ENCODE results near the gene LIN37. TPM values are rescaled to one million over a fixed set of nuclear protein-coding genes. Genes with fewer than 3 reads are reported as not detected.

Gene LIN37
- total RNA-seq, 6 experiments from 2014 or later = 3.2 to 8.2 (median 4.9) TPM

DNA sequence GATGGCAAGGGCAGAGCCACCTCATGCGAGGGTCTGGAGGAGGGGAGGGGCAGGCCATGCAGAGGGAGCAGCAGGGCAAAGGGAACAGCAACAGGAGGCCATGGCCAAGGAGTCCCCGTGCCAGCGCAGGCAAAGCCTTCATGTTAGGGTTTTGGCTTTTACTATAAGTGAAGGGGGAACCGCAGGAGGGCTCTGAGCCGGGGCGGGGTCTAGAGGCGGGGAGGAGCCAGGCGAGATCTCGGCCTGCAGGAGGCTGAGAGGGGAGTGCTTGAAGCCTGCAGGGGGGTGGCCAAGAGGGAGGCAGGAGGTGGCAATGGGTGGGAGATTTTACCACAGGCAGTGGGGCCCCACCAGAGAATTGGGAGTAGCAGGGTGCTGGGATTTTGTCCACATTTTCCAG lies 33.3 kb downstream of the LIN37 start:
- H3K4me3 ChIP-seq = no peak overlapping the region
- ATAC-seq (no peak), DNase-seq (no peak)
- no peaks in the 10 kb centered on the region for H3K36me3 ChIP-seq
- TF ChIP-seq CTCF (IDR thresholded peaks at IDR 0.05) (no peak), POLR2A (IDR thresholded peaks at IDR 0.05) (no peak)
- no peaks in the 10 kb centered on the region for H3K27me3 ChIP-seq
- WGBS (ENCODE audit: insufficient coverage, low coverage, low lambda C conversion rate, missing lambda C conversion rate) = 96% methylated on average over 7 of the region's 9 CpGs
- no peaks in the 10 kb centered on the region for H3K4me1 ChIP-seq
- intact Hi-C loops (cut with DNase I) = no loop called here
- no peaks in the 10 kb centered on the region for H3K9me3 ChIP-seq
- H3K27ac ChIP-seq = no peak overlapping the region

- Histone ChIP-seq H3K36me3 (no peaks in the 10 kb centered on the region), H3K4me3 (no peak overlapping the region), H3K9me3 (no peaks in the 10 kb centered on the region), H3K27ac (no peak overlapping the region), H3K27me3 (no peaks in the 10 kb centered on the region), H3K4me1 (no peaks in the 10 kb centered on the region)
- WGBS (ENCODE audit: insufficient coverage, low coverage, low lambda C conversion rate, missing lambda C conversion rate) = 90% methylated on average over 2 of the region's 12 CpGs
- no peak for TF ChIP-seq CTCF (IDR thresholded peaks at IDR 0.05)
- TF ChIP-seq POLR2A (IDR thresholded peaks at IDR 0.05) = no peak
- DNase-seq = peak in 1 of 3 donors; percentile 45
- no peak for ATAC-seq
- intact Hi-C loops (cut with DNase I) = no loop called here
These were observed 34.2 kb downstream of the LIN37 start for GRCh38 chr19:35782589-35782988.

DNA sequence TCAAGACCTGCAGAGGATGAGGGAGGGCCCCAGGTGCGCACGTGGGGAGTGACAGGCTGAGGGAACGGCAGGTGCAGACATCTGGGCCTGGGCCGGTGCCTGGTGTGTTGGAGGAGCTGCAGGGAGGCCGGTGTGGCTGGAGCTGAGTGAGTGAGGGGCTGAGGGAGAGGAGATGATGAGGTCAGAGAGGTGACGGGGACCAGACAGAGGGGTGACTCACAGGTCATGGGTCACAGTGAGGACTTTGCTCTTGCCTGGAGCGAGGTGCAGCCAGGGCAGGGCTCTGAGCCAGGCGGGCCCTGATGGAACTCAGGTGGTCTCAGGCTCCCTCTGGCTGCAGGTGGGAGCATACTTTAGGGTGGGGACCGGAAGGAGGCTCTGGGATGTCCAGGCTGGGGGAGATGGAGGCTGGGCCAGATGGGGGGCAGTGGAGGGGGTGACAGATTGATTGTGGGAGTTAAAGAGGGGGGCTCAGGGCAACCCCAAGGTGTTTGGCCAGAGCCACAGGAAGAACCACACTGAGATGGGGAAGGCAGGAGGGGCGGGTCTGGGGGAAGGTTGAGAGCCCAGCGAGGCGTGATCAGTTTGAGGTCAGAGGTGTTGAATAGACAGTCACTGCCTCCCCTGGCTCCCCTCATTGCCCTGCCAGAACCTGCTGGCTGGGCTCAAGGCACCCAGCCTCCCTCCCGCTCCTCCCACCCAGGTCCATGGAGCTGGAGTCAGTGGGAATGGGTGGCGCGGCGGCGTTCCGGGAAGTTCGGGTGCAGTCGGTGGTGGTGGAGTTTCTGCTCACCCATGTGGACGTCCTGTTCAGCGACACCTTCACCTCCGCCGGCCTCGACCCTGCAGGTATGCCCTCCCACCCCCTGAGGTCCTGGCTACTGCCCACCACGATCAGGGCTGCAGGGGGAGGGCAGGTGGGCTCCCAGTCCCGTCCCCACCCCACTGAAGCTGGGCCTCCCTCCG lies 35.4 kb downstream of the LIN37 start:
- Histone ChIP-seq H3K9me3 (no peaks in the 10 kb centered on the region), H3K27ac (no peak overlapping the region), H3K27me3 (no peaks in the 10 kb centered on the region), H3K4me3 (no peak overlapping the region), H3K36me3 (no peaks in the 10 kb centered on the region), H3K4me1 (no peaks in the 10 kb centered on the region)
- DNase-seq (no peak), ATAC-seq (peak in 2 of 4 donors; percentile 27 to 79)
- 87% methylated on average over 6 of the region's 28 CpGs for WGBS (ENCODE audit: insufficient coverage, low coverage, low lambda C conversion rate, missing lambda C conversion rate)
- TF ChIP-seq CTCF (IDR thresholded peaks at IDR 0.05) (no peak), POLR2A (IDR thresholded peaks at IDR 0.05) (no peak)
- intact Hi-C loops (cut with DNase I) = no loop called here

DNA sequence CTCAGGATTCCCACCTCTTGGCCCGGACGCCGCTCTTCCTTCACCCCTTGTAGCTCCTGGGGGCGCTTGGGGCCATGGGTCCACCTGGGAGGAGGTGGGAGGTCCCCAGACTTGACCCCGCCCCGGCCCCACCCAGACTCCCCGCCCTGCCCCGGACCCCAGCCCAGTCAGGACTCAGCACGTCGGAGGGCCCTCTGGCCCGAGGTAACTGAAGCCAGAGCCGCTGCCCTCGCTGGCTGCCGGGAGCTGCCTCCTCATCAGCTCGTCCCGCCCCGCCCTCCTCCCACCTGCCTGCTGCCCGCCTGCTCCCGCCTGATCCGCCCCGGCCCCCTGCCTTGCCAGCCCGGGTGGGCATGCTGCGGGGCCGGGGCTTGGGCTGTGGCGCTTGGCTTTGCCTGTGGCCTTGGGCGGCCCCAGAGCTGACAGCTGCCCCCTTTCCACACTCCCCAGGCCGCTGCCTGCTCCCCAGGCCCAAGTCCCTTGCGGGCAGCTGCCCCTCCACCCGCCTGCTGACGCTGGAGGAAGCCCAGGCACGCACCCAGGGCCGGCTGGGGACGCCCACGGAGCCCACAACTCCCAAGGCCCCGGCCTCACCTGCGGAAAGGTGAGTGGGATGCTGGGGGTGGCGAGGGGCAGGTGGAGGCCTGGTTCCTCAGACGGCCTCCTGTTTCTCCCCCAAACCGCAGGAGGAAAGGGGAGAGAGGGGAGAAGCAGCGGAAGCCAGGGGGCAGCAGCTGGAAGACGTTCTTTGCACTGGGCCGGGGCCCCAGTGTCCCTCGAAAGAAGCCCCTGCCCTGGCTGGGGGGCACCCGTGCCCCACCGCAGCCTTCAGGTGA lies 36.3 kb downstream of the LIN37 start:
- no peaks in the 10 kb centered on the region for H3K36me3 ChIP-seq
- no peak for DNase-seq
- no peak overlapping the region for H3K4me3 ChIP-seq
- no peak for ATAC-seq
- no peaks in the 10 kb centered on the region for H3K4me1 ChIP-seq
- intact Hi-C loops (cut with DNase I) = no loop called here
- no peak overlapping the region for H3K27ac ChIP-seq
- WGBS (ENCODE audit: insufficient coverage, low coverage, low lambda C conversion rate, missing lambda C conversion rate) = 81% methylated on average over 5 of the region's 45 CpGs
- no peaks in the 10 kb centered on the region for H3K27me3 ChIP-seq
- no peak for TF ChIP-seq CTCF (IDR thresholded peaks at IDR 0.05)
- no peak for TF ChIP-seq POLR2A (IDR thresholded peaks at IDR 0.05)
- no peaks in the 10 kb centered on the region for H3K9me3 ChIP-seq

Data from right lobe of liver (tissue), 6 donors.